DMS153 (cell line): ENCODE results near the gene PNPLA2.

ENCODE experiments used
- DNase-seq: peaks from one replicate; lab custom pipeline; 2025; lab: John Stamatoyannopoulos, UW

Gene PNPLA2

DNA sequence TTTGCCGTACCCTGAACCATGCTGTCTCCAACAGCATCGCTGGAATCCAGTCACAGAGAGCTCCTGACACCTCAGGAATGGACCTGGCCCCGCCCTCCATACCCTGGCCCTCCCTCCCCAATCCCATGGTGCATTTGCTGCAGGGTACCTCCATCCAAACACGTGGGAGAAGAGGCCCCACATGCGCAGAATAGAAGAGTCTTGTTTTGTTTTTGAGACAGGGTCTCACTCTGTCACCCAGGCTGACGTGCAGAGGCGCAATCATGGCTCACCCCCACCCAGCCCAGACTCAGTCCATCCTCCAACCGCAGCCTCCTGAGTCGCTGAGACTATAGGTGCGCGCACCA lies 2.3 kb upstream of the PNPLA2 start:
- DNase-seq = no peak

GRCh38 chr11:819129-819931 lies 616 bp downstream of the PNPLA2 start:
- peak; percentile 68 for DNase-seq

- DNase-seq = peak; percentile 85
These were observed 1.4 kb downstream of the PNPLA2 start for GRCh38 chr11:819943-820649.

GRCh38 chr11:820655-821511 lies 2.2 kb downstream of the PNPLA2 start:
- no peak for DNase-seq

- no peak for DNase-seq
These were observed 3.0 kb downstream of the PNPLA2 start for GRCh38 chr11:821512-822371.

GRCh38 chr11:823441-824291 lies 5.0 kb downstream of the PNPLA2 start:
- peak; percentile 22 for DNase-seq

- peak; percentile 83 for DNase-seq
These were observed 5.7 kb downstream of the PNPLA2 start for GRCh38 chr11:824292-824880.

DNA sequence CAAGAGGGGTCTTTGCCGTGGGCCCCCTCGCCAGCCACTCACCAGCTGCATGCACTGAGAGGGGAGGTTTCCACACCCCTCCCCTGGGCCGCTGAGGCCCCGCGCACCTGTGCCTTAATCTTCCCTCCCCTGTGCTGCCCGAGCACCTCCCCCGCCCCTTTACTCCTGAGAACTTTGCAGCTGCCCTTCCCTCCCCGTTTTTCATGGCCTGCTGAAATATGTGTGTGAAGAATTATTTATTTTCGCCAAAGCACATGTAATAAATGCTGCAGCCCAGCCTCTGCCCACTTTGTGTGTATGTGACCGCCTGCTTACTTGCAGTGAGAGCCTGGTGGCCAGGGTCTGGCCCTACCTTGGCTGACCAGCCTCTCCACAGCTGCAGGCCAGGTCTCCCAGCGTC lies 6.2 kb downstream of the PNPLA2 start:
- no peak for DNase-seq

DNA sequence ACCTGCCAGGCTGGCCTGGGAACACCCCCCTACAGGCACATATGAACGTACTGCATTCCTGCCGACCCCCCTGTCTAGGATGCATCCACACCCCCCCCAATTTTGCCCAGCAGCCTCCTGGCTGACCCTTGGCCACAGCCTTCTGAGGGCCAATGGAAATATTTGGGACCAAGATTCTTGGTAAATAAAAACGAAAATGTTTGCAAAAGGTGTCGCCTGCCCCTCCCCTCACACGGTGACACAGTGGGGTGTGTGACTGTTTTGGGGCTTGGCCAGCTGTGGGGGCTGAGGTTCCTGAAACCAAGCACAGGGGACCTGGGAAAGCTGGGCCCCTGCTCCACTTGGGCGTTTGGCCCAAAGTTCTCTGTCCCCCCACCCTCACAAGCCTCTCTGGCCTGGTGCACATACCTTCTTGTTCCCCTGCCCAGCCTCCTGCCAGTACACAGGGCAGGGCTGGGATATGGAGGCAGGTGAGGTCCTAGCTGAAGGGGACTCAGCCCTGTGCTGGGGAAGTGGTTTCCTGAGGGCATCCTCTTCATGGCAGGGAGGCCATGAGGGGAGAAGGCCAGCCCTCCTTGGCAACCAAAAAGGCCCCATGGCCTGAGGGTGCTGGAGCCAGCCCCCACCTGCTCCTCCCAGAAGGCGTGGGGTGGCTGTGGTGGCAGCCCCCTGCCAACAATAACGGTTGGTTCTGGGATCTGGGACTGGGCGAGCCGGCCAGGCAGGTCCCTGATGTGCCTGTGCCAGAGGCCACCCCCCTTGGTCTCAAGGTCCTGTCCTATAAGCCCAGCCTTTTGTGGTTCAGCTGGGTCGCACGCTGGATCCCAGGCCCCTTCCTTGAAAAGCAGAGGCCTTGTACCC lies 6.9 kb downstream of the PNPLA2 start:
- no peak for DNase-seq

- DNase-seq = no peak
These were observed 7.5 kb downstream of the PNPLA2 start for GRCh38 chr11:826227-826621.

DNA sequence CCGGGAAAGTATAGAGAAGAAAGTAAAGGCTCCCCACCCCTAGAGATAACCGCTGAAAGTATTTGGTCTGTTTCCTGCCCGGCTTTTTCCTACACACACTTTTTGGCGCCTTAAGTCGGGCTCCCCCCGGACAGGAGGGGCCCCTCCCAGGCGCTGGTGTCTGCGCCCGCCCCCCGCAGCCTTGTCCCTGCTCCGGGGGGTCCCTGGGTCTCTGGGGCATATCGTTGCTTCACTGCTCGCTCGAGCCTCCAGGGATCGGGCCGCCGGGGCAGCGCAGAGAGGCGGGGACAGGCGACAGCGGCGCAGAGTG lies 8.1 kb downstream of the PNPLA2 start:
- no peak for DNase-seq

- peak; percentile 35 for DNase-seq
These were observed 8.6 kb downstream of the PNPLA2 start for GRCh38 chr11:827146-827896.

GRCh38 chr11:827897-828192 lies 9.1 kb downstream of the PNPLA2 start, which contains the start of gene CRACR2B:
CRACR2B (plus strand) TSS chr11:827919; CDS start chr11:828608, 689 bp downstream.
- peak; percentile 48 for DNase-seq

GRCh38 chr11:828506-829175 lies 9.9 kb downstream of the PNPLA2 start:
- no peak for DNase-seq

GRCh38 chr11:829176-829846 lies 10.6 kb downstream of the PNPLA2 start:
- peak; percentile 50 for DNase-seq

GRCh38 chr11:829847-830294 lies 11.2 kb downstream of the PNPLA2 start:
- no peak for DNase-seq

- peak; percentile 59 for DNase-seq
These were observed 11.8 kb downstream of the PNPLA2 start for GRCh38 chr11:830295-831117.
